Lung (tissue), 12 donors: Measurements from ENCODE around the gene FBXL22. TPM values are rescaled to one million over a fixed set of nuclear protein-coding genes. Genes with fewer than 3 reads are reported as not detected.

ENCODE experiments used
- ATAC-seq: fragments of 200-7000 bp; cut with Tn5 transposase; one replicate; pipeline ENCODE4 v1.9.1; 2020; ENCODE audit warnings: moderate number of reproducible peaks; ENCODE audit not compliant: insufficient read depth, low FRiP score
- DNase-seq, 3 donors: peaks; one replicate each; pipeline ENCODE4 v3.0.0-alpha.2; 2013 to 2017
- H3K27ac ChIP-seq, 2 donors: one replicate each; pipeline ENCODE4 v1.5.1; 2013; ENCODE audit warnings: mild to moderate bottlenecking in 2 of 2, moderate library complexity in 2 of 2, control low read depth in 1 of 2, inconsistent platforms in 1 of 2, low read depth in 1 of 2, low read length in 1 of 2
- H3K27me3 ChIP-seq, 3 donors: one replicate each; pipeline ENCODE4 v1.5.1; 2013; ENCODE audit warnings: low read length in 2 of 3; ENCODE audit not compliant: control insufficient read depth in 3 of 3, insufficient read depth in 3 of 3
- H3K36me3 ChIP-seq, 4 donors: one replicate each; pipeline ENCODE4 v1.5.1; 2013; ENCODE audit warnings: low read length in 4 of 4, mild to moderate bottlenecking in 1 of 4, moderate library complexity in 1 of 4; ENCODE audit not compliant: control insufficient read depth in 4 of 4, insufficient read depth in 4 of 4
- H3K4me1 ChIP-seq, 5 donors: one replicate each; pipeline ENCODE4 v1.5.1; 2013; ENCODE audit warnings: low read length in 5 of 5, mild to moderate bottlenecking in 2 of 5, moderate library complexity in 1 of 5; ENCODE audit not compliant: control insufficient read depth in 5 of 5, insufficient read depth in 5 of 5
- H3K4me3 ChIP-seq: one replicate; pipeline ENCODE4 v1.5.1; 2013; ENCODE audit warnings: mild to moderate bottlenecking, control low read depth, moderate library complexity
- H3K9ac ChIP-seq, 2 donors: one replicate each; pipeline ENCODE4 v1.5.1; 2013; ENCODE audit warnings: low read length in 2 of 2, control low read depth in 1 of 2; ENCODE audit not compliant: insufficient read depth in 1 of 2
- H3K9me3 ChIP-seq, 4 donors: one replicate each; pipeline ENCODE4 v1.5.1; 2013; ENCODE audit warnings: low read length in 3 of 4, mild to moderate bottlenecking in 1 of 4, moderate library complexity in 1 of 4; ENCODE audit not compliant: control insufficient read depth in 4 of 4, insufficient read depth in 3 of 4
- CTCF ChIP-seq: IDR thresholded peaks from 2 replicates; pipeline ENCODE4 v1.5.1; 2012; ENCODE audit warnings: mild to moderate bottlenecking; ENCODE audit errors: control extremely low read depth, extremely low read depth
- WGBS, 2 donors: extraction: QIAGEN DNeasy Blood & Tissue Kit; methylation state at CpG; one replicate each; pipeline ENCODE4 v1.1.7; 2013; 5-methylcytosine and 5-hydroxymethylcytosine counted together
- polyA plus RNA-seq, 2 donors: library from polyadenylated mRNA; stranded (reverse); fragments of 200-250 nt; gene quantifications; one replicate each; pipeline ENCODE4 v1.2.1, GENCODE V29; 2013
- total RNA-seq, 2 donors: library from RNA; depleted of rRNA in 1 of 2; stranded (reverse); fragments of >200 nt in 1 of 2; gene quantifications; one replicate each; pipeline ENCODE4 v1.2.1, GENCODE V29; 2014 to 2021
- donor health status: control.
- donor health status: control.
- donor health status: Bipolar disorder and iron deficiency.
- donor health status: healthy.
- donor health status: DM: yes; HTN: yes; CAD: no.

FBXL22 gene
- total and polyA plus RNA-seq, 4 donors: 0.42 to 2.7 (median 1.6) TPM

DNA sequence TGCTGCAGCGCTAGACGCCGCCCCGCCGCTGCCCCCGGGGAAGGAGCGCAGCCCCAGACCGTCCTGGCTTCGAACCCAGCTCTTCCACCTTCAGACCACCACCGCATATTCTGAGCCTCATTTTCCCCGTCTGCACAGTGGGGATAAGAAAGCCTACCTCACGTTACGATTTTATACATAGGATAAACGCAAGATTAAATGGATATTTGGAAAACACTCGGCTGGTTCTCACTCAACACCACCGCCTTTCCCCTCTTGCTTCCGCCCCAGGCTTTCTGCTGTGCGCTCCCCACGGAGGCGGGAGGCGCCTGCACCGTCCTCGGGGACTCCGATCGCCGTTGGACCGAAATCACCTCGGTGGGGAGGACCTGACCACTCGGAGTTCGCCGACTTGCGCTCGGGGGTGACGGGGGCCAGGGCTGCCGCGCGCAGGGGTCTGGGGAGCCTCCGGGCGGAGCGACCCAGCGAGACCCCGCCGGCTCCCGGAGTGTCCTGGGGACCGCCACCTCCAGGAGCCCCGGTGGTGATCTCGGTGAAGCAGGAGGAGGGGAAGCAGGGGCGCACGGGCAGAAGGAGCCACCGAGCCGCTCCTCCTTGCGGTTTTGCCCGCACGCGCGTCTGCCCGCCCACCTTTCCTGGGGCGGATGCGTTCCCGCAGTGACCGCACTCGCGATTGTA, 4.0 kb downstream of the FBXL22 start:
- no peak for TF ChIP-seq CTCF
- ATAC-seq (peak; percentile 1), DNase-seq (peak; percentile 44 to 54 (median 44))
- peak overlapping the region; percentile 58 for H3K4me3 ChIP-seq
- H3K36me3 ChIP-seq: peaks cover 0 to 7% (median 0%) of the 10 kb centered on the region in 4 donors
- 0% methylated on average over 57 to 63 of the region's 63 CpGs for WGBS, 2 donors
- peak overlapping the region; percentile 76 to 90 for H3K9ac ChIP-seq
- peak overlapping the region; percentile 74 to 84 for H3K27ac ChIP-seq
- H3K4me1 ChIP-seq: peaks cover 0 to 42% (median 13%) of the 10 kb centered on the region in 5 donors
- no peaks in the 10 kb centered on the region for H3K9me3 ChIP-seq
- H3K27me3 ChIP-seq: no peaks in the 10 kb centered on the region

GRCh38 chr15:63601704-63602185, 4.6 kb downstream of the FBXL22 start:
- H3K4me3 ChIP-seq: peak overlapping the region; percentile 58
- no peak for ATAC-seq
- H3K4me1 ChIP-seq: peaks cover 0 to 41% (median 13%) of the 10 kb centered on the region in 5 donors
- 44 to 47% methylated on average over 9 of the region's 9 CpGs for WGBS, 2 donors
- DNase-seq: no peak
- no peaks in the 10 kb centered on the region for H3K27me3 ChIP-seq
- TF ChIP-seq CTCF: no peak
- peak overlapping the region; percentile 76 to 90 for H3K9ac ChIP-seq
- no peaks in the 10 kb centered on the region for H3K9me3 ChIP-seq
- H3K27ac ChIP-seq: no peak overlapping the region
- peaks cover 0 to 7% (median under 1%) of the 10 kb centered on the region in 4 donors for H3K36me3 ChIP-seq

DNA sequence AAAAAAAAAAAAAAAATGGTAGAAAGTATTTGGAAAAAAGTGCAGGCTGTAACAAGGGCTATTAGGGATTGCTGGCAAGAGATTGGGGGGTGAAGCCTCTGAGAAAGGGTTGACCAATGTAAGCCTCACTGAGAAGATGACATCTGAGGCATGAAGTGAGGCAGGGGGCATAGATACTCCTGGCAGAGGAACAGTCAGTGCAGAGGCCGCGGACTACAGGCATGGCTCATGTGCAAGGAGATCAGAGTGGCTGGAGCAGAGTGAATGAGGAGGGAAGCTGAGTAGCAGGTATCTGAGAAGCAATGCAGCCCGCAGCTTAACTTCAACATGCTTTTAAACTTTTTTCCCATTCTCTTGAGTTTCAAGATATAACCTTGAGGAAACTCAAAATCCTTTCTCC, 5.4 kb downstream of the FBXL22 start:
- ATAC-seq (no peak), DNase-seq (no peak)
- H3K4me1 ChIP-seq: peaks cover 0 to 33% (median 13%) of the 10 kb centered on the region in 5 donors
- H3K9me3 ChIP-seq: no peaks in the 10 kb centered on the region
- H3K27me3 ChIP-seq: no peaks in the 10 kb centered on the region
- TF ChIP-seq CTCF: no peak
- H3K27ac ChIP-seq: no peak overlapping the region
- no peak overlapping the region for H3K9ac ChIP-seq
- peaks cover 0 to 8% (median 2%) of the 10 kb centered on the region in 4 donors for H3K36me3 ChIP-seq
- H3K4me3 ChIP-seq: no peak overlapping the region
- WGBS, 2 donors: 93 to 97% methylated on average over 3 of the region's 3 CpGs
